Measurements from ENCODE around the gene RNF215. TPM values are rescaled to one million over a fixed set of nuclear protein-coding genes. Genes with fewer than 3 reads are reported as not detected.
"Not testable (repeated sequence)": the region's sequence is repeated elsewhere in the genome, so short reads cannot be mapped to it uniquely, and the experiment has no call there.

Gene RNF215
- total RNA-seq, 1 donor from 2014 or later, result 25.7 TPM

DNA sequence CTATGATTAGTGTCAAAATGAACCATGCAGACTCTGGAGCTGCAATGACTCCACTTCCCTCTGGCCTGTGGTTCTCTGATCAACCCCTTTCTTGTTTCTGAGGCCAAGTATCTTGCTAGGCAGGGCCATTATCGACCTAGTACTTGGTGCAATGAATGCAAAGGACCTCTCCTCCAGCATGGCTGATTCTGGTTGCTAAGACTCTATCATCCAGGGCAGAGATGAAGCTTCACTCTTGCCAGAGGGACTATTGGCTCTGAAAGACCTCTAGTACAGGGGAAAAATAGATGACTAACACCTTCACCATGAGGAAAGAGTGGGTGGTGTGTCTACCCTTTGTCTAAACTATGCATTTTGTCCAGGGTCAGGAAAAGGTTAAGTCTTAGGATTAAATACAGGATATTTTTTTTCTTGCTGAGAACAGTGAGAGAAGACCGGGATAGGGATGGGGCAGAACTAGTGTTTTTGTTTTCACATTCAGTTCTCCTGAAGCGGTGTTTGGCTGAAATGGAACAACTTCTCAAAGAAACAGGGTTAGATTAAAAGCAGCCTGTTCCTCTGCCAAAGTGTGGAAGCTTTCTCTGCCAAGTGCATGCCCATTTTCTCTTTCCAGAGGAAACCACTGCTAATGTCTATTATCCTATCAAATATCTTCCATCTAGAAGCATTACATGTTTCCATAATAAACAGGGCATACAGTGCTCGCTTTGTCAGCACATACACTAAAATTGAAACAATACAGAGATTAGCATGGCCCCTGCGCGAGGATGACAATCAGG is 33.3 kb upstream of the RNF215 start:
- no peak for DNase-seq

DNA sequence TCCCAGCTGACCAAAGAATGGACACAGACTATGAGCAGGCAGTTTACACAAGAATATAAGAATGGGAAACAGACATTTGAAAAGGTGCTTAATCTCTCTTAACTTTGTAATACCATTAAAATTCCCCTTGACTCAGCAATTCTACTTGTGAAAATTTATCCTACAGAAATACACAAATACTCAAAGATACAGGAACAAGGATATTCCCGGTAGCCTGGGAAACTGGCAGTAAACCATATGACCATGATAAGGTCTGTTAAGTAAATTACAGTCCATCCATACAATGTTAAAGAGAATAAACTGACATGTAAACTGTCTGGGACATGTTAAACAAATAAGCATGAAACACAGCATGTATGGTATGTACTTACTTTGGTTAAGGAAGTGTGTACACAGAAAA is 29.6 kb upstream of the RNF215 start:
- no peak for DNase-seq

DNA sequence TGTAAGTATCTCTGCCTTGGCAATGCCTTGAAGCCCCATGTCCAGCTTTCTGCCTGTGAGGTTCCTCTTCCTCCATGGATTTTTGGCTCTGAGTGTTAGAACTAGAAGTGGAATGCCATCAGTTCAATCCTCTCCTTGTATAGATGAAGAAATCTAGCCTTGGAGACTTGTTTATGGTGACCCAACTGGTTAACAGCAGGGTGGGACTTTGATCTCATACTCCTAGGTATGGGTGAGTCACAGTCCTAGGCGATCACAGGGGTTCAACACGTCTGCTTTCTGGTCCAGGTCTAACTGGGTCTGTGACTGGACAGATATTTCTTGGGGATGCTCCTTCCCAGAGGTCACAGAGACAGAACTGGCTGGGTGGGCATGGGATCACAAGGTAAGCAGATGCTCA is 29.2 kb upstream of the RNF215 start:
- DNase-seq, result no peak

DNA sequence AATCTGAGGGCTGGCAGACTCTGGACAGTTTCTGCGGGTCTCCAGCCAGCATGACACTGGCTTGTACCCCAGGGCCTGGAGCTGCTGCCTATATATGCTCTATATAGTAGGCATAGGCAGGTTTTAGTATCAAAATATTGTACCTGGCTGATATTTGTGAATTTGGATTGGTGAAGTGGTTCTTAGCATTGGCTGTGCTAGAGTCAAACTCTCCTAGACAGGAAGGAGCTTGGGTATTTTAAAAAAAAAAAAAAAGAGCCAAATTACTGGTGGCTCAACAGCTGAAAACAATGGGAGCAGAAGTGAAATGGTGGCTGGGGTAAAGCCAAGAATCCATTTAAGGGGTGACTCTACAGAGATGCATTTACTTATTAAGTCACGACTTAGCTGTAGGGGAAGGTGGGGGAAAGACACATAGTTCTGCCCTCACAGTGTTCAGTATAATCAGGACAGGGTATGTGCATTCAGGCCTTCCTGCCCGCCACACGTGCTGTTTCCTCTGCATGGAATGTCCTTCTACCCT is 27.4 kb upstream of the RNF215 start:
- no peak for DNase-seq

DNA sequence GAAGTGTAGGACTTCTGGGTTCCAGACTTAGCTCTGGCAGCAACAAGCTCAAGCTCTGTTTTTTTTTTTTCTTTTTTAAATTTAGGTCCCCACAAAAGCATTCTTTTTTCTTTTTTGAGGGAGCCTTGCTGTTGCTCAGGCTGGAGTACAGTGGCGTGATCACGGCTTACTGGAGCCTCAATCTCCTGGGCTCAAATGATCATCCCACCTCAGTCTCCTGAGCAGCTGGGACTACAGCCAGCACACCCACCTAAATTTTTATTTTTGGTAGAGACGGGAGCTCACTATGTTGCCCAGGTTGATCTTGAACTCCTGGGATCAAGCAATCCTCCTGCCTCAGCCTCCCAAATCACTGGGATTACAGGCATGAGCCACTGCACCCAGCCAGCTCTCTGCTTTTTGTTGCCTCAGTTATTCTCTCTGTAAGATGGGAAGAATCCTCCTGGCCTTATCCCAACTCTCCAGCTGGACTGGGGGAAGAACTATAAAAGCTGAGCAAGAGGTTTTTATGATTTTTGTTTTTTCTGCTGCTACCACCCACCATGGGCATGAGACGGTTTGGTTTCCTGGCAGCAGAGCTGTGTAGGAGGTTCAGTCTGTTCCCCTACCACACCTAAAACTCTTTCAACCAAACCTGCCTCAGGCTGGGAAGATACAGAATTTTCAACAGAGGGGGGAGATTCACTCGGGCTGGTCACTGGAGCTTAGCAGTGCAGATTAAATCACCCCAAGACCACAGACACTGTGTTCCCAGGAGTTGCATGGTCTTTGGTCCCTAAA is 26.7 kb upstream of the RNF215 start:
- DNase-seq, result no peak

DNA sequence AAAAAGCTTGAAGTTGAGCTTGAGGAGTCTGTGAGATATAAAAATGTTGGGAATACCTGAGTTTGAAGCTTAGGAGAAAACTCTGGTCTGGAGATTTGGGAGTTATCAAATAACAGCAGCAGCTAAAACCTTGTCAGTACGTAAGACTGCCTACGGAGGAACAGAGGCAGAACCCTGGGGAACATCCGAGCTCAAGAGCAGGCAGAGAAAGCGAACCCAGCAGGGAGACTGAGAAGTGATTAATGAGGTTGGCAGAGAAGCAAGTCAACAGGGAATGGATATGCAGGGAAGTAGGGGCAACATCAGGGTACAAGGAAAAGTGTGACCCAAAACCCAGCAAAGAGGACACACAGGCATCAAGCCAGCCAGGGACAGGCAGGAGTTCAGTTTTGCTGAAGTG is 25.8 kb upstream of the RNF215 start:
- DNase-seq, result no peak

DNA sequence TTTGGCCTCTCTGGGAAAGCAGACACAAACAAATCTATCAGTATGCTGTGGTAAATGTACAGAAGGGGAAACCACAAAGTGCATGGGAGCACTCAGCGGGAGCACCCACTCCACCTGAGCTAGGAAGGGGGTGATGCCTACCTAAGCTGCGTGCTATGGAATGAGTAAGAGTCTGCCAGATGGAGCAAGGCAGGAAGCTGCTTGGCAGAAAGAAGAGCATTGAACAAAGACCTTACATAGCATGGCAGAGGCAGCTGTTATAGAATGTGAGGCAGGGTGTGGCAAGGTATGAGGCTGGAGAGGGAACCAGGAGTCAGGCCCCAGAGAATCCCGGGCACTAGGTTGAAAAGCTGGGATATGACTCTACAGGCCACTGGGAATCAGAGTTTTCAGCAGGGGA is 24.6 kb upstream of the RNF215 start:
- DNase-seq, result no peak

DNA sequence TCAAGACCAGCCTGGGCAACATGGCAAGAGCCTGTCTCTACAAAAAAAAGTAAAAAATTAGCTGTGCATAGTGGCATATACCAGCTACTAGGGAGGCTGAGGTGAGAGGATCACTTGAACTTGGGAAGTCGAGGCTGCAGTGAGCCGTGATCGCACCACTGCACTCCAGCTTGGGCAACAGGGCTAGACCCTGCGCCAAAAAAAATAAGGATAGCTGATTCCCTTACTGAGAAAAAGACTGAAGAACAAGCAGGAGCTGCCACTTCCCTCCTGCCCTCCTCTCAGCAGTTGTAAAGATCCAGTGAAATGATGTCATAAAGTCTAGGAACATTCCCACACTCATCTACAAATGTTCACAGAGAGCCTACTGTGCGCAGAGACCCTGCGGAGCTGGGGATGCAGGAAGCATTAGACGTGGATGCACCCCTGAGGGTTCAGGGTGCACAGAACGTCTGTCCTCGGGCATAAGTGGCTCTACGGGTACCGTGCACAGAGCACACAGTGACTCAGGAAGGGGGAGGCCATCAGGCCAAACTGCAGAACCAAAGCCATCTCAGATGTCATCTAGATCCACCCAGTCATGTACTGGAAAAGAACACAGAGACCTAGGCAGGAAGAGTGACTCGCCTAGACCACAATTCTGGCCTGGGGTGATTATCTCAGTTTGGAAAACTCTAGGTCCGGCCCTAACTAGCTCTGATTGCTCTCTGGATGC is 21.3 kb upstream of the RNF215 start:
- DNase-seq, result no peak

DNA sequence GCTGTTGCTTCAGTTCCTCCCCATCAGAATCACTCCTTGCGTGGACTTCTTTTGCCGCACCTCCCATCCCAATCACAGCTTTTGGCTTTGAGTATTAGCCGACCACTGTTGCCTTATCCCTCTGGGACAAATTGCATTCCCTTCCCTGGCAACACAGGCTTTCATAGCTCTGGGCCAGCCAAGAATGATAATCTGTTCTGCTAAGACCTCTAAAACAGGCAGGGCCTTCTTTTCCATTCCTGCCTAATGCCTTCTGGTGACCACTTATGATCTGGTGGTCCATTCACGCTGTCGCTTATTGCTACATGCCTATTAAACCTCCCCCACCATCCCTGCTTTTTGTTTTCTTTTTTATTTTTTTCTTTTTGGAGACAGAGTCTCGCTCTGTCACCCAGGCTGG is 19.2 kb upstream of the RNF215 start:
- no peak for DNase-seq

DNA sequence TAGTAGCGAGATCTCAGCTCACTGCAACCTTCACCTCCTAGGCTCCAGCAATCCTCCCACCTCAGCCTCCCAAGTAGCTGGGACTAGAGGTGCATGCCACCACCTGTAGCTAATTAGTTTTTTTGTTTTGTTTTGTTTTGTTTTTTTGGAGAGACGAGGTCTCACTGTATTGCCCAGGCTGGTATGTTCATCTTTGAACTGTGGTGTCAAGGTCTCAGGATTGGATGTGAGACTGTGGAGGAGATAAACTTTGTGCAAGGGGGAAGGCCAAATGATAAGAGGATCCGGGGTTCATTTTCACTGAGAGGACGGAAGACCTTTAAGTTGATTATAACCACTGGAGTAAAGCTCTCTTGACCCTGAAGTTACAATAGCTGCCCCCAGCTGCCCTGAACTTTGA is 18.5 kb upstream of the RNF215 start:
- DNase-seq, result no peak

DNA sequence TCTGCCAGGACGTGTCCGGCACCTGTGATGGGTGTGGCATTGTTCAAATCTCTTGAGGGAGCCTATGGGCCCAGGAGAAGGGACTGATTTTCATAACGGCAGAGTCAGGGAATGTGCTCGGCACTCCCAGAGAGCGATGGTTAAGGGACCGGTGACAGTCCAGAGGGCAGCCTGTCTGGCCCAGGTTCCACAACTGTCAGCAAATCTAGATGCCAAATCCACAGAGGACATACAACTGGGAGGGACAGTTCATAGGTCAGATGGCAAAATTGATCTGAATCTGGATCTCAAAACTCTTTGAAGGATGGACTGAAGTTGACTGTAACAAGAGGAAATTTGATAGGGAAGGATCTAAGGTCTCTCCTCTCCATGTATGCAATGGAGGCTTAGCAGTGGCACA is 17.1 kb upstream of the RNF215 start:
- DNase-seq, result no peak

DNA sequence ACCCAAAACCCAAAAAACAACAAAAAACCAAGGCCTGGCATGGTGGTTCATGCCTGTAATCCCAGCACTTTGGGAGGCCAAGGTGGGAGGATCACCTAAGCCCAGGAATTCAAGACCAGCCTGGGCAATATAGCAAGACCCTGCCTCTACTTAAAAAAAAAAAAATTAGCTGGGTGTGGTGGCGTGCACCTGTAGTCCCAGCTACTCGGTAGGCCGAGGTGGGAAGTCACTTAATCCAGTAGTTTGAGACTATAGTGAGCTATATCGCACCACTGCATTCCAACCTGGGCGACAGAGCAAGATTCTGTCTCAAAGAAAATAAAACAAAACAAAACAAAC is 15.5 kb upstream of the RNF215 start:
- not testable (repeated sequence) for DNase-seq

DNA sequence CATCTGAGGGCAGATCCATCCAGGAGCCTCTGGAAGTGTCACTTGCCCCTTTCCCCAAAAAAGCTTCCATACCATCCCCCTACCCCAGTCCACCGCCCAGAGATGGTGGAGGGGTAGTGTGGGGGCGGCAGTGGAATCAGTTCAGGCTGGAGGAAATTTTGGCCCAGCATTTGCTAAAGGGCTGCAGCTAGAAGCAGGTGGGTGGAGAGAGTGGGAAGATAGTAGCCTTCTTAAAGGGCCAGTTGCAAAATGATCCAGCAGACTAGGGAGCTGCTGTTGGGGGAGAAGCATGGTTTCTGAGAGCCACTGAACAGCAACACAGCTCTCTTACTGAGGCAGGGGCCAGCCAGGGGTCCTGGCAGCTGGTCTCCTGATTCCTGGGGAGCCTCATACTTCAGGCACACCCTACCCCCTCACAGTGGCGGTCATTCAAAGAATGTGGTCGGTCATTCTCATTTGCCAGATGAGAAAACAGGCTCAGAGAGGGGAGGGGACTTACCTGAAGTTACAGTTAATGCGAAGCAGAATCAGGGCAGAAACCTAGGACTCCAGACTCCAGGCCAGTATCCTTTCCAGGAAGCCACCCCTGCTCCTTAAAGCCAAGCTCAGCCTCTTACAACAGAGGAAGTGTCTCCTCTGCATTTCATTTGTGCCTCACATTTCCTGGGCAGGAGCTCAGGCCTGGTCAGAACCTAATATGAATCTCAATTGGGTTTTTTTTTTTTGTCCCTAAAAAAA is 15.0 kb upstream of the RNF215 start:
- no peak for DNase-seq

DNA sequence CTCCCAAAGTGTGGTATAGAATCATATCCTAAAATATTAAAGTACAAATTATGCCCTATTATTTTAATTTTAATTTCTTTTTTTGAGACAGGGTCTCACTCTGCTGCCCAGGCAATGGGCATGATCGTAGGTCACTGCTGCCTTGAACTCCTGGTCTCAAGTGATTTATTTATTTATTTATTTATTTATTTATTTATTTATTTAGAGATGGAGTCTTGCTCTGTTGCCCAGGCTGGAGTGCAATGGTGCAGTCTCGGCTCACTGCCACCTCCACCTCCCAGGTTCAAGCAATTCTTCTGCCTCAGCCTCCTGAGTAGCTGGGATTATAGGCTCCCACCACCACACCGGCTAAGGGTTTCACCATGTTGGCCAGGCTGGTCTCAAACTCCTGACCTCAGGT is 13.8 kb upstream of the RNF215 start:
- not testable (repeated sequence) for DNase-seq

DNA sequence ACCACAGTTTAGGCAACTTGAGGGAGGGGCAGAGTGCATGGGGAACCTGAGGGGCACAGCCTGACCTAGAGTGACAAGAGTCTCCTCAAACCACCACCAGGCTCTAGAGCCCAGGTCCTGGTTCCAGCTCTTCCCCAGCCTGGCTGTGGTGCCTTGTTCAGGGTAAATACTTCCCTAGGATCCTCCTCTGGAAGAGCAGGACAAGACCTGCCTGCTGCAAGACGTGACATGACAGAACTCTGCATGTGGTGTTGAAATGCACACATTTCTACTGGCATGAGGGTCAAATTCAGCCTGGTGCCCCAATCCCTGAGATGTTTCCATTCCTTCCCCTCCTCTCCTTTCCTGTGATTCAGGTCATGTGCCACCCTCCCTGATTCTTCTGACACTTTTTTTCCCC is 12.9 kb upstream of the RNF215 start:
- no peak for DNase-seq

DNA sequence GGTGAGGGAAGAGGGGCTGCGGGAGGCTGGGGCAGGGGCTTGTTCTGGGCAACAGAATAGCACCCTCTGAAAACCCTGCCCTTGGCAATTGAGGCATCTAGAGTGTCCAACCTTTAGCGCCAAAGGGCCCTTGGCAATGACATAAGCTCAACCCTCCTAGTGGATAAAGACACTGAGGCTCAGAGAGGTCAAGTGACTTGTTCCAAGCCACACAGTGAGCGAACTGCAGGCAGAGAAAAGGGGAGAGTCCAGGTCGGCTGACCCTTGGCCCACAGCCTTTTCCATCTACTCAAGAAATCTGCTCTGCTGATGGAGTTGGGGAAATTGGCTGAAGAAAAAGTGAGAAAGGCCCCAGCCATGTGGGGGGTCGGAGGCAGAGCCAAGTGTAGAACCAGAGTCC is 12.5 kb upstream of the RNF215 start:
- DNase-seq, result no peak

DNA sequence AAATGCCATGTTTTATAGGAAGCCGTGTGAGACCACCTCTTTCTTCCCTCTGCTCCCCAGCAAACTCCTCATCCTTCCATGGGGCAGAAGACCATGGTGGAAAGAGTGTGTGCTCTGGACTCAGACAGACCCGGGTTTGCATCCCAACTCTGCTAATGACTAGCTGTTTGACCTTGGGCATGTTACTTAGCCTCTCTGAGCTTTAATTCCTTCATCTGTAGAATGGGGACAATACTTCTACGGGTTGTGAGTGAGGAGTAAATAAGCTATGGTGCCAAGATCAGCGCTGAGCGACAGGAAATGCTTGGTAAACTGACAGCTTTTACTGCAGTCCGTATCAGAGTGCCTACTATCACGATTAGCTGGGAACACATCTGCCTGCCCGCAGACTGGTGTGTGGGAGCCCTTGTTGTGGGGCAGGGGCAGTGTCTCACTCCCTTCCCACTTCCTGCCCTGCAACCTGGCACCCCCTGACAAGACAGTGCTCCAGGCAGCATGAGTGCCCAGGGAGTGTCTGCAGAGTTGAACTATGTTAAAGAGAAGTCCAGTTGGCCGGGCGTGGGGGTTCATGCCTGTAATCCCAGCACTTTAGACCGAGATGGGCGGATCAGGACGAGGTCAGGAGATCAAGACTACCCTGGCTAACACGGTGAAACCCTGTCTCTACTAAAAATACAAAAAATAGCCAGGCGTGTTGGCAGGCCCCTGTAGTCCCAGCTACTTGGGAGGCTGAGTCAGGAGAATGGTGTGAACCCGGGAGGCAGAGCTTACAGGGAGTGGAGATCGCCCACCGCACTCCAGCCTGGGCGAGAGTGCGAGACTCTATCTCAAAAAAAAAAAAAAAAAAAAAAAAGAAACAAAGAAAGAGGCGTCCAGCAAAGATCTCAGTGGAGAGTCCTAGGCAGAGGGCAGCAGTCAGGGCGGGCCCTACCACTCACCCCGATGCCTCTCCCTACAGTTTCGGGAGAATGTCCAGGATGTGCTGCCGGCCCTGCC is 11.8 kb upstream of the RNF215 start:
- no peak for DNase-seq

DNA sequence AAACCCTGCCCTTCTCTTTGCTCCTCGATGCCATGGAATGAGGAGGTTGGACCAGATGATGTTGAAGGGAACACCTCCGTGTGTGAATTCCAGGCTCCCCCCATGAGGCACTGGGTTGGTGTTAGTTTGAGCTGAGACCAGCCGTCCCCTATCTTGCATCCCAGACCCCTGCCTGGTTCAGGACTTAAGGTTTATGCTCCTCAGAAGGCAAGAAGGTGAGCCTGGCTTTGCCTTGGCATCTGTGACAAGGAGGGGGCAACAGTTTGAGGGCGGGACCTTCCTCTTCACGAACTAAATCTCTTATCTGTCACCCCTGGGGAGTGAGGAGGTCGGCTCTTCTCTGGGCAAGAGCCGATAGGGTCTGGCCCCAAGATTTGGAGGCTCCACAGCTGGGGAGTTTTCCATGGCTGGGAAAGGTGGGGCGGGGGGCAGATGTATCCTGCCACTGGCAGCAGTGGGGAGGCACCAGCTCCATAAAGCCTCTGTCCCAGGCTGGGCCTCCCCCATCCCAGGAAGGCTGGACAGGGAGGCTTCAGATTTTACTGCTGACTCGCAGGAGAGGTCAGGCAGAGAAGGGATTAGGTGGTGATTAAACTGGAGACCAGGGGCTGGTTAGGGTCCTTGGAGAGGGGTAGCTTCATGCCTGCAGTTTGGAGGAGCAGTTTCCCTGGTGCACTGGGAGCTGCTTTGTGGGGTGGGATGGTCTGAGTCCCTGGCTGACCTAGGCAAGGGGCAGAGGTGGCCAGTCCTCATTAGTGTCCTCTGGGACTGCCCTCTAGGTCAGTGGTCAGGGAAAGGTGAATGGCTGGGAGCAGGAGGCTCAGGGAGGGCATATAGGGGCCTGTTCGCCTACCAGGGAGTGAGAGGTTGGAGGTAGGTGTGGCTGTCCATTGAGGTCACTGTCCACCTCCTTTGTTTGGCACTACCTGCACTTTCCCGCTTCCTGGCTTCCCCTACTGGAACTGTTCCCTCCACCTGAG is 10.7 kb upstream of the RNF215 start:
- no peak for DNase-seq

DNA sequence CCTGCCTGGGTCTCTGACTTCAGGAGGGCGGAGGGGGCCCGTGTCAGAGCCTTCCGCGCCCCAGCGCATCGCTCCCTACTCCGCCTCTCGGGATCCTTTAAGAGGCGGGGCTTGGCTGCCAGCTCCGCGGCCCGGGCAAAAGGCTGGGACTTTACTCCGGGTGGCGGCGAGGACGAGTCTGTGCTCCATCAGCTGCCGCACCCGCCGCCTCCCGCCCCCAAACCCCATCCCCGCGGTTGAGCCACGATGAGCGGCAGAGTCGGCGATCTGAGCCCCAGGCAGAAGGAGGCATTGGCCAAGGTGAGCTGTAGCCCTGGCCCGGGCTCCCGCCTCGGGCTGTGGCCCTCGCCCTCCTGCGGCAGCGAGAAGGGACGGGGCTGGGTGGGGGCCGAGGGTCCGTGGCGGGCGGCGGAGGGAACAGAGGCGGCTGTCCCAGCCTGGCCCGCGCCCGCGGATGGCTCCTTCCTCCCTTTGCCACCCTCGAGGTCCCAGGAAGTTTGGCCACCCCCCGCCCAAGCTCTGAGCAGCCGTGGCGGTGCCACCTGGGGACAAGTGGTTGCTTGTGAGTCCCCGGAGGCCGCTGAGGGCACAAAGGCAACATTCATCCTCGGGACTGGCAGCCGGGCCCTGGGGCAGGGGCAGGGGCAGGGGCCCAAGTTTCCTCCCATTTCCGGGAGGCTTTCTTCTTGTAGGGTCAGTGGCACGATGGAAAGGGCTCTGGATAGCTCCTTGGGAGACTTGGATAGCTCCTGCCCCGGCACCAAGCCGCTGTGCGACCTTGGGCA is 9.9 kb upstream of the RNF215 start, which contains the start of gene SEC14L2:
Gene SEC14L2 (plus strand): TSS at position 148 of the 785 bp plus-strand sequence. CDS start 99 bp downstream, at position 247.
- DNase-seq, result peak; percentile 75
